SK-MEL-5 (cell line): ENCODE measurements around the gene SGMS1. TPM values are rescaled to one million over a fixed set of nuclear protein-coding genes. Genes with fewer than 3 reads are reported as not detected.
"Not testable (repeated sequence)": the region's sequence is repeated elsewhere in the genome, so short reads cannot be mapped to it uniquely, and the experiment has no call there.

ENCODE experiments used
- DNase-seq: peaks from one replicate; pipeline ENCODE4 v3.0.0-alpha.2; 2016; ENCODE audit warnings: low read depth, low spot score
- in situ Hi-C: cut with HindIII; loops from 2 replicates; pipeline ENCODE4 v1.10.0; 2016; ENCODE audit warnings: low sequenced_read_pairs, high pct_unique_total_duplicates, low pct_unique_long_range_greater_than_20kb
- total RNA-seq: library from RNA; depleted of rRNA; stranded (reverse); fragments of >200 nt; shearing (Covaris generic); gene quantifications from 2 replicates; pipeline ENCODE4 v1.2.3, GENCODE V29; 2014

Gene SGMS1
- total RNA-seq, 1 experiment from 2014 or later: 5.8 TPM

DNA sequence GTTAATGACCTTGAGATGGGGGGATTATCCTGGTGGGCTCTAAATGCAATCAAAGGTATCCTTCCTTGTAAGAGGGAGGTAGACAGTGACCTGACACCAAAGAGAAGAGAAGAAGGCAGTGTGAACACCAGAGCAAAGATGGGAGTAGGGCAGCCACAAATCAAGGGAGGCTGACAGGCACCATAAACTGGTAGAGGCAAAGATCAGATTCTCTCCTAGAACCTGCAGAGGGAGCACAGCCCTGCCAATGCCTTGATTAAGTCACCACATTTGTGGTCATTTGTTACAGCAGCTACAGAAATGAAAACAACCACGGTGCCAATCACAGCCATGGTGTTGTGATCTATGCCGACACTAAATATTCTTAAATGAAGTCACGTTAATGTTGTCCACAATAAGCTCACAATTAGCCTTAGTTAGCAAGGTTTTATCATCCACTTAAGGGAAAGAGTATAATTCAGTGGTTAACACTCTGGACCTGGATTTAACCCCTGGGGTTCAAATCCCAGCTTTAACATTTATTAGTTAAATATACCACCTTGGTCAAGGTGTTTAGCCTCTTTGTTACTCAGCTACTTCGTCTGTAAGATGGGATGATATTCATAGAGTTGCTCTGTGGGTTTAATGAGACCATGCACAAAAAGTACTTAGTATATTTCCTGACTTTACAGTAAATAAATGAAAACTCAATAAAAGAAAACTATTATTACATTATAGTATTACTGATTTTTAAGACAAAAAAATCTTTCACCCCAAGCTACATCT lies 70.8 kb downstream of the SGMS1 start:
- in situ Hi-C loops: no loop called here

DNA sequence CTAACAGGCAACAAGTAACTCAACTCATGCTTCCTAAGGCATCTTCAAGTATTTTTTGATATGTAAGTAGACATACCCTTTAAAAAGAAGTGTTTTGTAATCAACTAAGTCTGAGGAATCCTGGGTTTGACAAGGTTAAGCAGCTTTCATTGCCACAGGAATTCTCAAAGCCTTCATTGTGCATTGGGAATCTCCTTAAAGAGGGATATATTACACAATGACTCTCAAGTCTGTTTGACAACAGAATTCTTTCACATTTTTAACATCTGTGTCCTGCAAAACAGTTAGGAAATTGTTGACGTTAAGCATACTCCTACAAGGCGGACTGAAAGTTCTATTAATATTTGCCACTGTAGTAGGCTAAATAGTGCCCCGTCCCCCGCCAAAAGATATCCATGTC lies 71.4 kb downstream of the SGMS1 start:
- peak; percentile 44 for DNase-seq
- in situ Hi-C loops: no loop called here

More for the DNA sequence above, 70.8 kb downstream of the SGMS1 start:
- peak; percentile 58 for DNase-seq

DNA sequence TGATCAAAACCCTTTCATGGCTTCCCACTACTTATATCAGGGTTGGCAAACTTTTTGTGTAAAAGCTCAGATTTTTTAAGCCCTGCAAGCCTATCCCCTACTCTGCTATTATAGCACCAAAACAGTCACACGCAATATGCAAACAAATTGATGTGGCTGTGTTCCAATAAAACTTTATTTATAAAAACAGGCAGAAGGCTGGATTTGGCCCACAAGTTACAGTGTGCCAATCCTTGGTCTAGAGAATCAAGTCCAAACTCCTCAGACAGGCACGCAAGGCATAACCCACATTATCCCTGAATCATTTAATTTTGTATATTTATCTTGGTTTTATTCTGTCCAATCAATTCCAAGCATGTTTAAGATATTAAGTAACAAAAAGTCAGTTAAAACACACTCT lies 71.9 kb downstream of the SGMS1 start:
- no peak for DNase-seq
- in situ Hi-C loops: no loop called here

DNA sequence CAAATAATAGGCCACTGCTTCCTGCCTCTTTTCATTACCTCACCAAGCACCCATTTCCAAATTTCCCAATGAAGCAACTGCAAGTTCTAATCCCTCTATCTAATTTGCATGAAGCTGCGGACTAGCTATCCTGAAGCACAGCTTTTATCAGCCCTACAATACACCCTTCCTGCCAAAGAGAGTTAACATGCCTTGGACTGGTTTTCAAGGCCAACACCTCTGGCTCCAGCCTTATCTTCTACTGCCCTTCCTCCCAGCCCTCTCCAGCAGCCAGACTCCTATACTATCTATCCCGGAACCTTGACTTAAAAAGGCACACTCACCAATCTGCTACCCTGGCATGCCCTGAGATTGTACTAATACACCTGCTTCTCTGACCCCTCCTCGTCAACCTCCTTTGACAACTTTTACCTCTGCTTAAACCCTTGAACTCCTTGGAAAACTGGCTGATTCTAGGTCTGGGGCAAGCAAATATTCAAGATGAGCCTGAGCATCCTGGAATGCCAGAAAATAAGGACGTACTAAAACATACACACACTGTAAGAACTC lies 73.4 kb downstream of the SGMS1 start:
- in situ Hi-C loops: no loop called here
- DNase-seq: no peak

DNA sequence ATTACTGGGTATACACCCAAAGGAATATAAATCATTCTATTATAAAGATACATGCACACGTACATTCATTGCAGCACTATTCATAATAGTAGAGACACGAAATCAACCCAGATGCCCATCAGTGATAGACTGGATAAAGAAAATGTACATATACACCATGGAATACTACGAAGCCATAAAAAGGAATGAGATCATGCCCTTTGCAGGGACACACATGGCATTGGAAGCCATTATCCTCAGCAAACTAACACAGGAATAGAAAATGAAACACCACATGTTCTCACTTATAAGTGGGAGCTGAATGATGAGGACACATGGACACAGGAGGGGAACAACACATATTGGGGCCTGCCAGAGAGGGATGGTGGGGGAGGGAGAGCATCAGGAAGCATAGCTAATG lies 74.6 kb downstream of the SGMS1 start:
- DNase-seq, in situ Hi-C loops: not testable (repeated sequence)

DNA sequence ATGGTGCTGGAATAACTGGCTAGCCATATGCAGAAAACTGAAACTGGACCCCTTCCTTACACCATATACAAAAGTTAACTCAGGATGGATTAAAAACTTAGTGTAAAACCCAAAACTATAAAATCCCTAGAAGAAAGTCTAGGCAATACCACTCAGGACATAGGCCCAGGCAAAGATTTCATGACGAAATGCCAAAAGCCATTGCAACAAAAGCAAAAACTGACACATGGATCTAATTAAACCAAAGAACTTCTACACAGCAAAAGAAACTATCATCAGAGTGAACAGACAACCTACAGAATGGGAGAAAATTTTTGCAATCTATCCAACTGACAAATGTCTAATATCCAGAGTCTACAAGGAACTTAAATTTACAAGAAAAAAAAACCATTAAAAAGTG lies 75.3 kb downstream of the SGMS1 start:
- DNase-seq, in situ Hi-C loops: not testable (repeated sequence)

DNA sequence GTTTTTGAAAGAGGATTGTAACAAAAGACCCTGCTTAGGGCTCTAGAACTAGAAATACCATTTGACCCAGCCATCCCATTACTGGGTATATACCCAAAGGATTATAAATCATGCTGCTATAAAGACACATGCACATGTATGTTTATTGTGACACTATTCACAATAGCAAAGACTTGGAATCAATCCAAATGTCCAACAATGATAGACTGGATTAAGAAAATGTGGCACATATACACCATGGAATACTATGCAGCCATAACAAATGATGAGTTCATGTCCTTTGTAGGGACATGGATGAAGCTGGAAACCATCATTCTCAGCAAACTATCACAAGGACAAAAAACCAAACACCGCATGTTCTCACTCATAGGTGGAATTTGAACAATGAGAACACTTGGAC lies 77.5 kb downstream of the SGMS1 start:
- DNase-seq, in situ Hi-C loops: not testable (repeated sequence)

DNA sequence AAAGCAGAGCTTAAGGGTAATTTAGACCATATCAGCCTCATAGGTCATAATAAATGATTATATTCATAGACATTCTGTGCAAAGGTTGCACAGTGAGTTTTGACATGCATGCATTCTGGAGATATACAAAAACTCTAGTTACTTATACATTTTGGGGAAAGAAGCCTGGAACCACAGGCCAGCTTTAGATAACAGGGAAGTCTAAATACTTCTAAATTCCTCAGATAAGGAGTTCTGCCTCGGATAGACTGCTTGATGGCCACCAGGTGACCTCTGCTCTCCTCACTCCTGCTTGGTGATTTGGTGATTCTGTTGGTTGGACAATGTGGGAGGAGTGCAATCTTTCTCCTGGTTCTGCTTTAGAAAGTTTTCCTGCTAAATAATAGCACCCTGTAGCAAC lies 77.9 kb downstream of the SGMS1 start:
- no peak for DNase-seq
- in situ Hi-C loops: no loop called here

DNA sequence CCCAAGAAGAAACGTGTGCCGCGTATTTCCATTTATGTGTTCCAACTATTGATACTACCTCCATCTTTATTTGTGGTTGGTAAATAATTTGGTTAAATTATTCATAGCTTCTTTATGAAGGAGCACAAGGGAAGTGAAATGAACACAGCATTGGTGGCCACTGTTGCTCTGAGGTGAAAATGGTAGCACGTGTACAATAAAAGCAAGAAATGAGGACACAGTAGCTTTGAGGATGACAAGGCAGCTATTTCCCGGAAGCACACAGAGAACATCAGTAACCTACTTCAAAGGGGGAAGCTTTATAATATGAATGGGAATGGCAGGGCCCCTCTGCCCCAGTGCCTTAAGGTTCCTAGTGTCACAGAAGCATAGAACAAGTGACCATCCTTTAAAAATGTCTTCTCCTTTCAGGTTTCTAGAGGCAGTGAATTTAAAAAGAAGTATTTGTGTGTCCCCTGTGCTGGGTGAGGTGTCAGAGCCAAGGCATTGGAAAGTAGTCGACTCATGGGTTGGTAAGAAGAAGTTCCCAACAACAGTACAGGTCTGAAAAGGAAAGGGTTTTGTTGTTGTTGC lies 78.8 kb downstream of the SGMS1 start:
- no peak for DNase-seq
- in situ Hi-C loops: no loop called here

DNA sequence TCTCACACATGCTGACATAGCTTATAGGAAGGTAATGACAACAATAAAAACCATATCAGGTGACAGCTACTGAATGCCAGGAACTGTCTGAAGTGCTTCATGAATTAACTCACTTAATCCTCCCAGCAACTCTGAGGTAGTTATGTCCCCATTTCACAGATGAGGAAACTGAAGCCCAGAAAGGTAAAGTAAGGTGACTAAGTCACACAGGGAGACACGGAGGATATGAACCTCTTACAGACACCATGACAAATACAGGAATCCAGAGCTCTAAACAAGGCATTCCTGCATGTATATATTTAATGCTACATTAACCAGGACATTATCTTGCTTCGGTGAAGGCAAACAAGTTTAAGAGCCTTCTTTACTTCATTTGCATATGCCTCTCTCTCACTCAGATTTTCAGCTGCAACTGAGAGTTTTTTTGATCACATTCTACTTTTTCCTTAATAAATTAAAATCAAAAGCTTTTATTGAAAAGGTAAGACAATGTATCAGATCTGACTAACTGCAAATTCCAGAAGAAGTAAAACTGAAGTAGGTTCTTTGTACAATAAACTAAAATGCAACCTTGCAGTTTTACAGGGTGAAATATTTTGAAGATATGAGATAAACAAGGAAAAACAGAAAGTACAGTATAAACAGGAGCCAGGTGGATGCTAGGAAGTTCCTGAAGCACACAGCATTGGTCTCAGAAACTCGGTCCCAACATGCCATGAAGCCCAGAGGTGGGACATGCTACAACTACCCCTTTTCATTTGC lies 79.5 kb downstream of the SGMS1 start:
- no peak for DNase-seq
- in situ Hi-C loops: no loop called here

DNA sequence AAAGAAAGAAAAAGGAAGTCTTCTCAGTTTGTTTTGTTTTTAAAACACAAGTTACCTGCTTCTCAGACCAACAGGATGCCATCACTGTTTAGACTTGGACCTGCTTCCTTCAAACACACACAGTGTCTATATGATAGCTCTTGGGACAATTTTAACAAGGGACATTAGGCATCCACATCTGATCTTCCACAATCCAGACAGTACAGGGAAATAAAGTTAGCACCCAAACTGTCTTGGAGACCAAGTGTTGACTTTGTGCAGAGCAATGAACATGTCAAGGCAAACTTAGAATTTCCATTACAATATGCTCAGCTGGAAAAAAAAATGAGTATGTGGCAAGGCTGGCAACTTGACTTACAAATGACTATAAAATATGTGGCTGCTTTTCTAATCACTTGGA lies 80.9 kb downstream of the SGMS1 start:
- DNase-seq: no peak

DNA sequence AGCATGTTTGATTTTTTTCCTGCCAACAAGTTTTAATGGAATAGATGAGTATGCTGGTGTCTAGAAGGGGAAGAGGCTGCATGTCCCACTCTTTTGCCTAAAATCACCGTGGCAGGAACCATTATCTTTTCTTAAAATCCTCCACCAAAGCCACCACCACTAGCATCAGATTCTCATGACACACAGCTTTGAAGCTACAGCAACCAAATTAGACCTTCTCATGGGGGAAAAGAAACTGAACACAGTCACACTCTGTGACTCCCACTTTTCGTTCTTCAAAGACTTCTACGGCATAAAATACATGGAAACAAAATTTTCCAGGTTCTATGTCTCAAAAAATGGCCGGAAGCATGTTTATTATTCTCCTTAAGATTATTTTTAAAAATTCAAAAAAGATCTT lies 81.8 kb downstream of the SGMS1 start:
- no peak for DNase-seq
- in situ Hi-C loops: no loop called here

More for the DNA sequence above, 80.9 kb downstream of the SGMS1 start:
- in situ Hi-C loops: no loop called here

DNA sequence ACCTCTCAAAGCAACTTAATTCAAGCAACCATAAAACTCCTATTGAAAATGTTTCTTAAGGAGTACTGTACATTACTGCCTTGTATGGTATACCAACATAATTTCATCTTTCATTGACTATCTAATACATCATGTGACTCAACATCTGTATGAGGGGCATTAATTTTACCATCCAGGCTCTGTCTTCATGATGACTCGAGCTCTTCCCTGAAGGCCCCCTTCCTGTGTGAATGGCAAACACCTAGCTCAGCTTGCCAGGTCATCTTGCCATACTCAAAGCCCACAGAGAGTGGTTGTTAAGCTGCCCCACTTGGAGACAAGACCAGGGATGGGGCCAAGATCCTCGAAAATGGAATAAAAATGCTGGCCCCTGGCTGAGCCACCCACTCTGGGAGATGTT lies 82.4 kb downstream of the SGMS1 start:
- no peak for DNase-seq
- in situ Hi-C loops: no loop called here

DNA sequence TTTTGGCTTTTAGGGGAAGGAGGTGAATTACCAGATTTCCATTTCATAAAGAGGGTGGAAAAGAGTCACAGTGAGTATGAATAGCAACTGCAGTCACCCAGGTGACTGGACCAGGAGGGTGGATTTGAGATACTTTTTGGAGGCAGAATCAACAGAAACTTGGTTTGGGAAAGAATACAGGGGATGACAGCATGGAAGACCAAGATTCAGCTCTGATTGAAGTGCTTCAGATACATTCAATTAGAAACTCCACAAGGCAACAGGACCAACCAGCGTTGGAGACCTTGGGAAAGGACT lies 83.0 kb downstream of the SGMS1 start:
- DNase-seq: no peak
- in situ Hi-C loops: no loop called here

DNA sequence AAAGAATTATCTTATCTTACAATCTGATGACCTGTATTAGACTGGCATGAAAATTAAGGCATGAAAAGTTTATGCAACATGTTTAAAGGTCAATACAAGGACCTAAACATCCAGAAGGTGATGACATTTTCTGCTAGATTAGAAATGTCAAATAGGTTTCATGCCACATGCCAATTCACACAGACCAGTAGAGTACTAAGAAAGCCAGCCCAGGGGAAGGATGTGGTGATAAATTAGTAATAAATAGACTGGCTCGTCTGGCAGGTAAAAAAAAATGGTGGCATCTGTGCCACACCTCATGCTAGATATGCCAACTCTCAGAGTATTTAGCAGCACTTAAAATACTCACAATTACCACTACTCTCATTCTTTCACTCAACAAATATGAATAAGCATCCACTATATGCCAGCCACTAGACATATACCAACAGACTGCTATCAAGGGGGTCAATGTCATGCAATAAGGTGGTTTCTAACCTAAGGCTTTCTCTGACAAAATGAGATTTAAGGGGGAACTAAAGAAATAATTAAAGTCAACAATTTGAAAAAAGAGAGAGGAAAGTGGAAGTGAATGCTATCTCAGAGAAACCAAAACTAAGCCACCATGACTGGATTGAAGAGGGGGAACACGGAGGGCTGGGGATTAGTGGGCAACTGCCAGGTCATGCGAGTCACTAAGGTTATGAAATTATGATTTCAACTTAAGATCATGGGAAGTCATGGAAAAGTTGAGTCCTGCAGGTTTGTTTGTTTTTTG lies 83.5 kb downstream of the SGMS1 start:
- no peak for DNase-seq

DNA sequence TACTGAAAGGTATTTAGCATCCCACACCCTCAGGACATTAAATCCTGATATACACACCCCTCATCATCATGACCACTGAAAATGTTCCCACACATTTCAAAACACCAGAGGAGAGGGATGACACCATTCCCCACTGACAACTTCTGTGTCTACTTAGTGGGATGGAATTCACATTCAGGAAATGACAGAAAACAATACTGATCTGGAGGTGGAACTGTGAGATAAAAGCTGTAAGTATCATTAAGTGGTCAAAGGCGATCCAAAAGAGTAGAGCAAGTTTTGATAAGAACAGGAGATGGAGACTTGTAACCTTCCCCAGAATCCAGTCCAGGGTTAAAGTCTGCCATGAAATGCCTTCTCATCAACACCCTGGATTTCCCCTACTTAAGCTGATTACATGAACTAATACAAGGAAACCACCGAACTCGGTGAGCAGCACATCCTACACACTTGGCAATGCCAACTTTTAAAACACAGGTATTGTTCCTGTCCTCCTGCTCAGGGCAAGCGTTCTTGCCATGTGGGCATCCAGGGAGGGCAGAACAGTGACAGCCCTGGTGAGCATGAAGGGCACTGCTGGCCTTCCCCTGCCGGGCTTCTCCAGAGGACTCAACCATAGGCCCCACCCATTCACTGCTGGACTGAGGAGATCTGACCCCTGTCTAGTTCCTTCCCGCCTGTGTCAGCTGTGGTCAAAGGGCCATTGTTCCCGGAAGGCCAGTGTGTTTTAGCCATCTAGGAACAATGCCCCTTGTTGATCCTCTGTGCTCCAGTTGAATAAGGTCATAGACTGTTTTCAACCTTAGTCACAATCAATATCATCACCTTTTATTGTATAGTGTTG lies 85.0 kb downstream of the SGMS1 start:
- DNase-seq: peak; percentile 84
- in situ Hi-C loops: no loop called here

More for the DNA sequence above, 83.5 kb downstream of the SGMS1 start:
- in situ Hi-C loops: no loop called here

DNA sequence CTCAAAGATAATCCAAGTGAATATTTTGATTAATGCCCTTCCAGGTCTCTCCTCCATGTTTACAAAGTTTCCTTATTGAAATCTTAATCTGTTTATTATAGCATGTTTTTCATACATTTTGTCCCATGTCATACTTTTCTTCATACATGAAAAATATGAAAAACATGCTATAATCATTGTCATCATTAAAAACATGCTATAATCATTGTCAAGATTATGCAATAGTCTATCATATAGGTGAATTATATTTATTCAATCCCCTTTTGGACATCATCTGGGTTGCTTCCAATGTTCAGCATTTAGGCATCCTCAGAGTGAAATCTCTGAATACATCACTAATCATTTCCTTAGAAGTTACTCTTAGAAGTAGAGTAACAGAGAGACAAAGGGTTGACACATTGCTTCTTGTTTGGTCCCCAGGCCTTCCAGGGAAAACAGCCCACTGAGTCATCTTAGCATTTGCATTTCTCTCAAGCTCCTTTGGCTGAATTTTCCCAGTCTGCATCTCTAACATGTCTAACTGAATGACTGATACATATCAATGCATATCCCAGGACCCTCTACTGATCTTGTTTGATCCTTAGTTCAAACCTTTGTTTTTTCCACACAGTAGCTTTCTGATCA lies 87.0 kb downstream of the SGMS1 start:
- no peak for DNase-seq

More for the DNA sequence above, 87.0 kb downstream of the SGMS1 start:
- in situ Hi-C loops: no loop called here
